GM18517 (cell line): ENCODE results near the gene PHC1.
"Not testable (repeated sequence)": the region's sequence is repeated elsewhere in the genome, so short reads cannot be mapped to it uniquely, and the experiment has no call there.

ENCODE experiments used
- ATAC-seq: cut with Tn5 transposase; IDR thresholded peaks from one replicate; pipeline ENCODE4 v1.9.1; 2021; ENCODE audit warnings: mild to moderate bottlenecking, moderate library complexity; ENCODE audit not compliant: unreplicated experiment

PHC1 gene

DNA sequence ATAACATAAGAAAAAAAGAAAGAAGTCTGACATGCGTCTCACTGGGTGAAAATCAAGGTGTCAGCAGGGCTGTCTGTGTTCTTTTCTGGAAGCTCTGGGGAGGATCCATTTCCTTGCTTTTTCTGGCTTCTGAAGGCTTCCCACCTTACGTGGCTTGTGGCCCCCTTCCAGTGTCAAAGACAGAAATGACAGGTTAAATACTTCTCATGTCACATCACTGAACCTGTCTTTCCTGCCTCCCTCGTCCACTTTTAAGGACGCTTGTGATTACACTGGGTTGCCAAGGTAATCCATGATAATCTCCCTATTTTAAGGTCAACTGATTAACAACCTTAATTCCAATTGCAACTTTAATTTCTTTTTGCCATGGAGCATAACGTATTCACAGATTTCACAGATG is 4.6 kb upstream of the PHC1 start:
- ATAC-seq: no peak

DNA sequence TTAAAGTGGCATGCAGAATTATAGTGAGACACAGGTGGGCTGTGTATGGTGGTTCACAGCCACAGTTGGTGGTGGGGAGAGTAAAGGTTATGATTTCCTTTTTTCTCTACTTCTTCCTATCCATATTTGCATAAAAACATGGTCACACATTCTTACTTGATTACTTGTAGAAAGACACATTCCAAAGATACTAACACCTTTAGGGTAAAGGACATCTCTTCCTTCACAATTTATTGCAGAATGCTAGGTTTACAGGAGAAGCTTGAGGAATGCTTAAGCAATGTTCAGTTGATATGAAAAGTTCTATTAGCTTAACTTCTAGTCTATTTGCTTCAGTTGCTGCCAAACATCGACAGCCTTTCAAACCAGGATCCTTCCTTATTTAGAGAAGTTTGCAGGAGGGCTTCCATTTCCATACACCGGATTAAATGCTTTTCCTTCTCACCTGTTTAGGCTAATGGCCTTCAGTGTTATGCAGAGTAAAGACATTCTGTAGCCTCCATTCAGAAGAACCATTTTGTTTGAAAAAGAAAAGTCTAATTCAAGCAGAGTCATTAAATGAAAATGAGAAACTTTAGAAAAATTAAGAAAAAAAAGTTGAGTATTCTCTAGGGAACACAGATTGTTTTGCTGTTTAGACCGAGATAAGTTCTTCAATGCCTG is 2.6 kb upstream of the PHC1 start:
- ATAC-seq: no peak

DNA sequence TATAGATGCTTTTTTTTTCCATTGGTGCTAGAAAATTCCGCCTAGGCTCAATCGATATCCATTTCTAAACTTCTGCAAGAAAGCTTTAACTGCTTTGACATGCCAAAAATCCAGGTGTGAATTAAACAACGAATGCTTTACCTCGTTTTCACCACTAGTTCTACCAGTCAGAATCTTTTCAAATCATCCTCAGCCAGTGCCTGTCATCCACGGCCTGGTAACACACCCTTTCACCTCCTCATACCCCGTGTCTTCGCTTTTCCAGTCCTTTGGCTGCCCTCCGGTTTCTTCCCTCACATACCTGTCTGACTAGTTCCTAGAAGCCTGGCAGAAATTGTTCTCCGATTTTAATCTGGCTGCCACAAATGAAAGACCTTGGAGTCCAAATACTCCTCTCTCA is 1.4 kb upstream of the PHC1 start:
- ATAC-seq: no peak

DNA sequence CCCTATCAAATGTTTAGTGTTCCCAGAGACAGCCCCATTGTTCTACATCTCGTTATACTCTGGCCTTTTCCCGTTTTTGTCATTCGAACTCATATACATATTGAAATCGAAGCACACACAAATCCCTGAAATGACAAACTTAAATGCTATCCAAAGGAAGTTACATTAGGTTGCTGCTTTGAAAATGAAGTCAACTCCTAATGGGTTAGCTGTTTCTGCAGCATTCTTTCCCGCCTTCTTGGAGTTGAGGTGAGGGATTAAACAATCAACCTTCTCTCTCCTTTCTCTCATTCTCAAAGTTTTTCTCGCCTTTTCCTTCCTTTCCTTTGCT is 642 bp upstream of the PHC1 start:
- no peak for ATAC-seq

DNA sequence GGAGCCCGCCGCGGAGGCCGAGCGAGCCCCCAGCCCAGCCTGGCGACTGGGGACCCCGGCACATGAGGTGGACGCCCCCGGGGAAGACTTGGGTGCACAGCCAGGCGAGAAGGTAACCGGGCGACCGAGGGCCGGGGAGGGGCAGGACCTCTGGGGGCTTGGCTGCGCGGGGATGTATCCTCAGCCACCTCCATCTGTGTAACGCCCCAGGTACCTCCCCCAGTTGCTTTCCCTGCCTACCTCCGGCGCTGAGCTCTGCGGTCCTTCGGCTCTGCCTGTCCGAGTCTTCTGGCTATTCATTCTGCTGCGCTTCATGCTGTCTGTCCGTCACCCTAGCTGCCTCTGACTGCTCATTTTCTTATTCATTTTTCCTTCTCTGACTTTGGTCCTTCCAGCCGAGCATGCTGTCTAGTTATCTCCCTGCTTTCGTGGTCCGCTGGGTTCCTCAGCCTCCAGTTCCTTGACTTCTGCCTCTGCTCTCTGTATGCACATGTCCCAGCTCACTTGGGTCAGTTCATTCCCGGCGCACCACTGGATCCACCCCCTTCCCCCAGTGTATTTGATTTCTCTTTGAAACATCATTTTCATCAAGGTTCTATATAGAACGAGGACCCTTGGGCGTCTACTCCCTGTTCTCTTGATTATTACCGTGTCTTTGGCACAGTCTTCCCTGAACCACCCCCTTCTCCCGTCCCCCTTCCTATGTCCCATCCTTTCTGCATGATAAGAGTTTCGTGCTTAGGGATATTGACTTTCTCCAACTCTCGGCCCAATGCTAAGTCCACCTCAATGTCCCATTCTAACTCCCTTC is 612 bp downstream of the PHC1 start:
- no peak for ATAC-seq

DNA sequence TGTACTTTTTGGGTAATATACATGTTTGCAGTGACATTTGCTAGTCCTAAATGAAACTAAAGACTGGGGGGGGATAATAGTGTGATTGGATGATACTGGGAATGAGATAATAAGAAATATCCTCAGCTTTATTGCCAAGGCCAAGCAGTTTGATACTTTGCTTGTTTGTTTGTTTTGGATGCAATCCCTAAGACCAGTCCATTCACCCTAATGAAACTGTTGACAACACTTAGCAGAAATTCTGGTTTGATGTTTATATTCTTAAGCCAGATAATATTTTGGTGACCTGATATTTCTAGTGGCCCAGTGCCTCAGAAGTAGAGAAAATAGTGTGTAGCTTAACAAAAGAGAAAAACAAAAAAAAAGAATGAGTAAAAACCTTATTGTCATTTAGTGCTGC is 1.8 kb downstream of the PHC1 start:
- ATAC-seq: no peak

DNA sequence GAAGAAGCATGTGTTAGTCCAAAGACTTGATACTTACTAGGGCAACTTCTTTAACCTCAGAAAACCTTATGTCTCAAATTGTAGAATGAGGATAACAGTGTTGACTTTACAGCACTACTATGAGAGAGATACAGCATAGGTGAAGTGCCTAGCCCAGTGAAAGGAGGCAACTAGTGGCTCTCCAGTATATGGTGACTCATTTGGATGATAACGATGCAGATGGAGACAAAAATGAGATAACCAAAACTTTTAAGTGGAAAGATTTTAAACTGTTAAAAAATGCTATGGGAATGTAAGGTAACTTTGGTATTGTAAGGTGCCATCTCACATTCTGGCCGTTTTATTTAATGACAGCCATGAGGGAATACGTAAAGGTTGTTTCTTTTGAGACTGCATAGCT is 2.7 kb downstream of the PHC1 start:
- ATAC-seq: no peak

DNA sequence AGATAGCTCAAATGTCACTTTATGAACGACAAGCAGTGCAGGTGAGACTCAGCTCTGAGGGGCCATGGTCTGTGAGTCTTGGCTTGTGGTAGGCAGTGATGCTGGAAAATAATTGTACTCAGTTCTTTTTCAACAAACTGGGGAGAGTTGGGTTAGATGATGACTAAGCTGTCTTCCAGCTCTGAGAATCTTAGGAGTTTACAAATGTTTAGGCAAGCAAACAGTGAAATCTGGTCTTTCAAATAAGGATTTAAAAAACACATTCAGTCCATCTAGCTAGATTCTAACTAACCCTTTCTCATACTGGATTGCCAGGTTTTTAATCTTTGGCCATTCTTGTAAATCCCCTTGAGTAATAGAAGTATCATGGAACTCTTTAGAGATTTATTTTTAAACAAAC is 3.4 kb downstream of the PHC1 start:
- no peak for ATAC-seq

DNA sequence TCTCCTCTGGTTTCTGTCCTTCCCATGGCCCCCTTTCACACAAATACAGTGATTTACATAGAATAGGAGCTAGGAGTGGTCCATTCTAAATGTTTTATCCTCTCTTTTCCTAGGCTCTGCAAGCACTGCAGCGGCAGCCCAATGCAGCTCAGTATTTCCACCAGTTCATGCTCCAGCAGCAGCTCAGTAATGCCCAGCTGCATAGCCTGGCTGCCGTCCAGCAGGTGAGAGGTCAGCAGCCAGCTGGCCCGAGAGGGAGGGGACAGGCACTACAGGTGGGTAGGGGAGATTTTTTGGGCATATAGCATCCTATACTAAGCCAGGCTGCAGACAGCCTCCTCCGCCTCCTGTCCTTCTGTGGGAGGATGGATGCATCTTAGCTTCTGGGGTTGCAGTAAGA is 5.3 kb downstream of the PHC1 start:
- ATAC-seq: not testable (repeated sequence)

DNA sequence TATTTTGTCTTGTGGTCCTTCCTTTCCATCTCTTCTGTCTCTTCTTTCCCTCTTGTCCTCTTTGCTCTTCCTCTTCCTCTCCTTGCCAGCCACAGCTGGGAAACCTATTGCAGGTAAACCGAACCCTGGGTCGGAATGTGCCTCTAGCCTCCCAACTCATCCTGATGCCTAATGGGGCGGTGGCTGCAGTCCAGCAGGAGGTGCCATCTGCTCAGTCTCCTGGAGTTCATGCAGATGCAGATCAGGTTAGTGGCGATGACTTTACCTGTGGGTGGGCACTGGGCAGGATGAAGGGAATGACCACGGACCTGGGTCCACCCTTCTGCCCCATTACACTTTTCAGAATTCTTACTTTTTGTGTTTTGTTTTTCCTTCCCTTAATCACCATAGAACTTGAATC is 8.2 kb downstream of the PHC1 start:
- ATAC-seq: no peak

DNA sequence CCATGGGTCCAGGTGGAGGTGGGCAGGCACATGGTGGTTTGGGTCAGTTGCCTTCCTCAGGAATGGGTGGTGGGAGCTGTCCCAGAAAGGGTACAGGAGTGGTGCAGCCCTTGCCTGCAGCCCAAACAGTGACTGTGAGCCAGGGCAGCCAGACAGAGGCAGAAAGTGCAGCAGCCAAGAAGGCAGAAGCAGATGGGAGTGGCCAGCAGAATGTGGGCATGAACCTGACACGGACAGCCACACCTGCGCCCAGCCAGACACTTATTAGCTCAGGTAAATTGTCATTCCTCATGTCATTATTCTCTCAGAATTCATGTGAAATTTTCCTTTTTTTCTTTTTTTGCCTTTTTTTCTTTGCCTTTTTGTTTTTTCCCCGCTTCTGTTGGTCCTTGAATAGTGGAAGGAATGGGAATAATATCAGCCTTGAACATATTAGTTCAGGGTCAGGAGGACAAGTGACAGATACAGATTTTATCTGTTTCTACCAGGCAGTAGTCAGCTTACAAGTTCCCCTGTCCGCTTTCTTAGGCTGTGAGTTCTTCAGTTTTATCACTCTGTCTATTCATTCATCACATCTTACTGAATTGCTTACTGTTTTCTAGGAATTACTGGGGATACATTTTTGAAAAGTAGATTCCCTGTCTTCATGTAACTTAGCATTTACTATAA is 16.5 kb downstream of the PHC1 start:
- not testable (repeated sequence) for ATAC-seq

DNA sequence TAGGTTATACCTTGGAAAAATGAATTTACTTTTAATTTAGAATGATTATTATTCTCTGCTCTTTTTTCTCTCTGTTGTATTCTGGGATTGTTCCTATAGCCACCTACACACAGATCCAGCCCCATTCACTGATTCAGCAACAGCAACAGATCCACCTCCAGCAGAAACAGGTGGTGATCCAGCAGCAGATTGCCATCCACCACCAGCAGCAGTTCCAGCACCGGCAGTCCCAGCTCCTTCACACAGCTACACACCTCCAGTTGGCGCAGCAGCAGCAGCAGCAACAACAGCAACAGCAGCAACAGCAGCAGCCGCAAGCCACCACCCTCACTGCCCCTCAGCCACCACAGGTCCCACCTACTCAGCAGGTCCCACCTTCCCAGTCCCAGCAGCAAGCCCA is 18.2 kb downstream of the PHC1 start:
- ATAC-seq: not testable (repeated sequence)

DNA sequence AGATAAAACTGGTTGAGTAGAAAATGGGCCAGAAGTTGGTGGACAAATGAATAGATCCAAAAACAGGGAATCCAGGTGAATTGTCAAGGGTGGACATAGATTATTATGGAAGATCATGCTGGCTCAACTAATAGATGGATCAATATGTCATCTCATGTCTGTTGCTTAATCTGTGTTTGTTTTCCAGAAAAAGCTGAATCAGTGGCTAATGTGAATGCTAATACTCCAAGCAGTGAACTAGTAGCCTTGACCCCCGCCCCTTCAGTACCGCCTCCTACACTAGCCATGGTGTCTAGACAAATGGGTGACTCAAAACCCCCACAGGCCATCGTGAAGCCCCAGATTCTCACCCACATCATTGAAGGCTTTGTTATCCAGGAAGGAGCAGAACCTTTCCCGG is 19.8 kb downstream of the PHC1 start:
- ATAC-seq: not testable (repeated sequence)

DNA sequence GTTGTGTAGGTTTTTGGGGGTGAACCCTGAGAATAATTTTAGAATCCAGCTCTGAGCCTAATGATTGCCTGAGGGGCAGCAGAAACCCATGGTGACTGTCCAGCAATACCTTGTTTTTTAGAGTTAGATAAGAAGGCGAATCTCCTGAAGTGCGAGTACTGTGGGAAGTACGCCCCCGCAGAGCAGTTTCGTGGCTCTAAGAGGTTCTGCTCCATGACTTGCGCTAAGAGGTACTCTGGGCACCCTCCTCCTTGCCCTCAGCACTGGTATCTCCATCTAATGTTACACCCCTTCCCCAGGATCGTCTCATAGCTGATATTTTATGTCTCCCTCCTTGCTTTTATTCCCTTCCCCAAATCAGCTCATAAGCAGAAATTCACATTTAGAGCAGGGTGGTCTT is 22.4 kb downstream of the PHC1 start:
- ATAC-seq: no peak

DNA sequence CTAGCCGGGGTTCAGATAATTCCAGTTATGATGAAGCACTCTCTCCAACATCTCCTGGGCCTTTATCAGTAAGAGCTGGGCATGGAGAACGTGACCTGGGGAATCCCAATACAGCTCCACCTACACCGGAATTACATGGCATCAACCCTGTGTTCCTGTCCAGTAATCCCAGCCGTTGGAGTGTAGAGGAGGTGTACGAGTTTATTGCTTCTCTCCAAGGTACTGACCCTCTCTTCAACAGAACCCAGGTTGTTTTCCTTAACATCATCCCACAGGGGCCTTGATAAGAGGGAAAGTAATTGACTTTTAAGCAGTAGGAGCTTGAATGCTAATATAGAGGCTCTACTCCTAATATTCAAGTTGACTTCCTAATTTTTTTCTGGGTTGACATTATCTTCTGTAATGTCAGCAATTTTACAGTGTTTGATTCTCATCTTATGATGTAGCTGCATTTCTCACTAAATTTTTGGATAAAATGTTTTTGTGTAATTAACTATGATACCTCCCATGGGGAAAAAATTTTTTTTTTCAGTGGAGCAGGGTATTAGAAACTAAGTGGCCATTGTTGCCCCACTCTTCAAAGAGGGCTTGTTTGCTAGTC is 23.6 kb downstream of the PHC1 start:
- not testable (repeated sequence) for ATAC-seq

DNA sequence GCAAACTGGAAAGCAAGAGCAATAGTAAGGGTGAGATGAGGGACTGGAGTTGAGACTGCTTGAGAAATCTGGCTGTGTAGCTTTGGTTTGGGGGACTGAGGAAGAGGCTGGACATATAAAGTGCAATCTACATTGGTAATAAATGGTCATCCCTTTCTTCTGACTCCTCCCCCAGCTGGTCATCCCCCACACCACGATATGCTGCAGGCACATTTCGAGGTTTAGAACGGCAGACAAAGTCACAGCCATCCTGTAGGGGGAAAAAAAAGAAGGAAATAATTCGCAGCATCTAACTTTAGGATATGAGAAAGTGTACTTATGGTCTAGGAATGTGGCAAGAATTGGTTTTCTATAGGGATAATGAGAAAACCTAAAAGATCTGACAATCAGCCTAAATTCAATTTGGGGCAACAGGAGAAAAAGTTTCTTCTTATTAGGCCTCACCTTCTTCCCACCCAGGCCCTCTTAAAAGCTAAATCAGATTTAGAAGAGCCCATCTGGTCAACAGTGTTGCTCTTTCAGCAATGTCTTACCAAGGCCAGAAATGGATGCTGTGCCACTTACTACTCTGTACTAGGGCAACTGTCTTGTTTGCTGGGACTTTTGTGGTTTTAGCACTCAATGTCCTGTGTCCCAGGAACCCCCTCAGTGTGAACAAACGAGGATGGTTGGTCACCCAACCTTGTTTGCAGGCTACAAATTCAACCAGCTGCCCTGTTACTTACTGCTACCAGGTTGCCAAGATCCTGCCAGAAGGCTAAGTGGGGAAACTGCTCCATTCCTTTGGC is 27.6 kb downstream of the PHC1 start:
- no peak for ATAC-seq

DNA sequence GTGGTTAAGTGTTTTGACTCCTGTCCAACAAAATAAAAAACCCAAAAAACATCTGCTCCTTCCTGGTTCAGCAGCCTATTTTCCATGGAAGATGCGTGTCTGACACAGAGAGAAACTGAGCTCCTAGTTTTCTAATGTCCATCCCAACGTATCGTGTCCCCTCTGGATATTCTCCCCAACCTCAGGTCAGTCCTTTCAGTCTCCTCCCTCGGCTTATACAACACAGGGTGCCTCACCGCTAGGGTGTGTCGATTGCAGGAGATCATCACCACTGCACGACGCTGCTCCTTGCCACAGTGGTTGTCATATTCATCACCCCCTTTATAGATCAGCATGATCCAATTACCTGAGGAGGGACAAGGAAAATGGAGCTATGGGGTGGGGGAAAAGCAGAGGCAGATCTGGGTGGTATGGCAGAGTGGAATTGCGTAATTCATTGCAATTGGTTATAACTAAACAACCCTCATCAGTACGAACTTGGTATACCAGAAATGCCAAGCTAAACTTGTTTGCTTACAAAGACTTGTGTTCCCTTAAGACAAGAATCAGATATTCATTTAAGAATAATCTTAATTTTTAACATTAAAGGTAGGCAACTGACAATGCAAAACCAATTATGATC is 29.4 kb downstream of the PHC1 start:
- no peak for ATAC-seq

DNA sequence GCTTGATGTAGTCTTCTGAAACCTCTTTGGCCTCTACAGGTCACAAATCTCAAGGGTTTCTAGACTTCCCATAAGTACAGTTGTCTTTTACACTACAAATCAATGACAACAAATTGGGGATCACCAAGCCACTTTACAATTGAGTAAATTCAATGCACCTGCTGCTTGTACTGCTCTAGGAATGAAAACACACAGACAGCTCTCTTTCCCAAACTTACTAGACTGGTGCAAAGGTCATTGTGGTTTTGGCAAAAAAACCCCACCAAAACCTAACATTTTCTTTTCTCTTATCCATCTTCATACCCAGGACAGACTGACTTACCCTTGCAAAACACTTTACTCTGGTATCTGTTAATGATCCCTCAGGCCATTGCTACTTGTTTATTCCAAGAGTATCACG is 32.4 kb downstream of the PHC1 start:
- no peak for ATAC-seq

DNA sequence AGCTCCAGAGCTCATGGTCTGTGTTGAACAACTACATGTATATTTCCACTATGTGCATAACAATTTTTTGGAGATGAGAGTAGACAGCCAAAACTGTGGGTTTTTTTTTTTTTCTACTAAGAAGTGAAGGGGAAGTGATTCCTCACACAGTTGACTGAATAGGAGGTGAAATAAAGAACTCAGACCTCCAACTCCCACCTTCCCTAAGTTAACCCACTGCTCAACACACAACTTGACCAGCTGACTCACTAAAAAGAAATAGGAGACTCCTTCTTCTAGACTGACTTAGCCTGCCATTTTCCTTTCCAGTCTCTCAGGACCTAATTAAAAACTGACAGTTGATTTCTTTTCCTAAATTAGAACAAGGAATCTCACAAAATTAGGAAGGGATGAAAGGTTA is 33.4 kb downstream of the PHC1 start:
- no peak for ATAC-seq

DNA sequence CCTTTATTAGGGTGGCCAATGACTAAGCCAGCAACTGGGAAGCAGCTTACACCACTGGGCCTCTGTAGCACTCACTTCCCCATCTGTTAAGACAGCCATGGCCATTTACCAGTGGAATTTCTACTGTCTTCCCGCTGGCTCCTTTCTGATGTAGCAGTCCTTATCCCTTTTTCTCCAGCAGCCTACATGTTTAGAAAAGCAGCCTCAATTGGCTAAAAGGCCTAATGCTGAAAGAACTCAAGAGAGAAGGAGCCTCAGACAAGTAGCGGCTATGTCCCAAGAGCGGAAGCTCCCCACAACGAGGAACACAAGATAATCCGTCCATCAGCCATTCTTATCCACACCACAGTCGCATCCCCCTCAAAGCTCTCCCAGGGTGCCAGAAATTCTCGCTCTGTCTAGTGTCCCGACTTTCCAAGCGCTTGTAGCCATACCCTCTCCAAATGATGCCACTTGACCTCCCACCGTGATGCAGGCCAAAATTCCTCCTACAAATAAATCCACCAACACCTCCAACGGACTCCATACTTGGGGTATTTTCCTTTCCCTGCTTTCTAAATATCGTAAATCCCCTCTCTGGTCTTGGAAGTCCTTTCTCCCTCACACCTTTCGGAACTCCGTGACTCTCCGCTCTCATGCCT is 34.5 kb downstream of the PHC1 start:
- ATAC-seq: no peak
